ENCODE results near the gene VEZF1.
"Not testable (repeated sequence)": the region's sequence is repeated elsewhere in the genome, so short reads cannot be mapped to it uniquely, and the experiment has no call there.

Gene VEZF1

DNA sequence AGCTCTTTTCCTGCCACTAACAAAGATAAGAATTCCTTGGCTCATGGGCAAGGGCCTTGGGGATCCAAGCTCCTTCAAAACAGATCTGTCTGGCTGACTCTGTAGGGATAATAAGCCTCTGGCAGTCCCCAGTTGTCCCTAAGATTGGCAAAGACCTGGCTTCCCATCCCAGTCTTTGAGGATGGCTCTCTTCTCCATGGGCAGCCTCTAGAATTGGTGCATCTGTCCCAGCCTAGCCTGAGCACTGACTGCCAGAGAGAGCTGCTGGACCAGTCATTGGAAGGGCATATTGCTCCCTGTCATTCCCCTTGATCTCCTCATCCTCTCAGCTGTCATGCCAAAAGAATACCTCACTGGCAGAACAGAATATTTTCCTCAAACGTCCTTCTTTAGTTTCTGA lies 19.6 kb downstream of the VEZF1 start:
- no peak overlapping the region for H3K27ac ChIP-seq (ENCODE audit: low read length)
- H3K4me1 ChIP-seq (ENCODE audit: control insufficient read depth in 1 of 2, insufficient read depth in 2 of 2, low read length in 2 of 2) = no peaks in the 10 kb centered on the region
- H3K36me3 ChIP-seq (ENCODE audit: control insufficient read depth in 1 of 2, insufficient read depth in 2 of 2, low read length in 2 of 2) = peaks cover 5 to 15% of the 10 kb centered on the region in 2 donors
- no peaks in the 10 kb centered on the region for H3K27me3 ChIP-seq (ENCODE audit: low read depth, low read length)
- H3K9me3 ChIP-seq (ENCODE audit: control insufficient read depth in 1 of 2, low read length in 2 of 2) = no peaks in the 10 kb centered on the region
- H3K4me3 ChIP-seq (ENCODE audit: low read depth in 1 of 2, low read length in 2 of 2) = no peak overlapping the region

DNA sequence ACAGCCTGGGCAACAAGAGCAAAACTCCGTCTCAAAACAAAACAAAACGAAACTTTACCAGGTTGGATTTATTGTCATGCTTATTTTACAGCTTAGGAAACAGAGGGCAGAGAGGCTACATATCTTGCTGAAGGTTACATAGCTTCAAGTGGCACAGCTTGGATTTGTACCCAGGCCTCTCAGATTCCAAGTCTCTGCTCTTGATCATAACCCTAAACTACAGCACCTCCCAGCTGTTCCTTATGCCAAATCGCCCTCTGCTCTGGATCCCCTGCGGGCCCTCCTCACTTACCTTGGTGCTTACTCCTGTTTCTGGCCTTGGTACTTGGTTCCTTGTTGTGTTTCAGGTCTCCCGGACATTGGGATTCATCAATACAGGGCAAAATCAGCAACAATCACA lies 21.2 kb downstream of the VEZF1 start:
- Histone ChIP-seq H3K4me1 (ENCODE audit: control insufficient read depth in 1 of 2, insufficient read depth in 2 of 2, low read length in 2 of 2) (no peaks in the 10 kb centered on the region), H3K4me3 (ENCODE audit: low read depth in 1 of 2, low read length in 2 of 2) (no peak overlapping the region), H3K27me3 (ENCODE audit: low read depth, low read length) (no peaks in the 10 kb centered on the region), H3K36me3 (ENCODE audit: control insufficient read depth in 1 of 2, insufficient read depth in 2 of 2, low read length in 2 of 2) (peaks cover 0 to 2% of the 10 kb centered on the region in 2 donors), H3K27ac (ENCODE audit: low read length) (no peak overlapping the region), H3K9me3 (ENCODE audit: control insufficient read depth in 1 of 2, low read length in 2 of 2) (no peaks in the 10 kb centered on the region)

DNA sequence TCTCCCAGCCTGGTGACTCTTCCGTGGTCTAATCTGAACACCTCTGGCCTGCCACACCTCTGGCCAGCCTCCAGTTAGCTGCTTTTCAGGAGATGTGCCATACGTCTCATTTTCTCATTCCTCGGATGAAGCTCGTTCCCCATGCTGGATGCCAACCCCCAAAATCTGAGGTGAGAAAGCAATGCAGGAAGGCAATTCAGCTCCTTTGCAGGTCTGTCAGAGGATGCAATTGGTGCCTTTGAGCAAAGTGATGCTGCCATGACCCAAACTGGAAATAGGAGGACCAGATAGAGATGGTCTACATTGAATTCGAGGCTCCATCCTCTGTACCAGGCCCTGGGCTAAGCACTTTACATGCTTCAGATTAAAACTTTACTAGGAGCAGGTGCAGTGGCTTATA lies 21.8 kb downstream of the VEZF1 start:
- no peak overlapping the region for H3K27ac ChIP-seq (ENCODE audit: low read length)
- no peaks in the 10 kb centered on the region for H3K4me1 ChIP-seq (ENCODE audit: control insufficient read depth in 1 of 2, insufficient read depth in 2 of 2, low read length in 2 of 2)
- H3K36me3 ChIP-seq (ENCODE audit: control insufficient read depth in 1 of 2, insufficient read depth in 2 of 2, low read length in 2 of 2) = no peaks in the 10 kb centered on the region
- H3K4me3 ChIP-seq (ENCODE audit: low read depth in 1 of 2, low read length in 2 of 2) = no peak overlapping the region
- H3K27me3 ChIP-seq (ENCODE audit: low read depth, low read length) = no peaks in the 10 kb centered on the region
- H3K9me3 ChIP-seq (ENCODE audit: control insufficient read depth in 1 of 2, low read length in 2 of 2) = no peaks in the 10 kb centered on the region

DNA sequence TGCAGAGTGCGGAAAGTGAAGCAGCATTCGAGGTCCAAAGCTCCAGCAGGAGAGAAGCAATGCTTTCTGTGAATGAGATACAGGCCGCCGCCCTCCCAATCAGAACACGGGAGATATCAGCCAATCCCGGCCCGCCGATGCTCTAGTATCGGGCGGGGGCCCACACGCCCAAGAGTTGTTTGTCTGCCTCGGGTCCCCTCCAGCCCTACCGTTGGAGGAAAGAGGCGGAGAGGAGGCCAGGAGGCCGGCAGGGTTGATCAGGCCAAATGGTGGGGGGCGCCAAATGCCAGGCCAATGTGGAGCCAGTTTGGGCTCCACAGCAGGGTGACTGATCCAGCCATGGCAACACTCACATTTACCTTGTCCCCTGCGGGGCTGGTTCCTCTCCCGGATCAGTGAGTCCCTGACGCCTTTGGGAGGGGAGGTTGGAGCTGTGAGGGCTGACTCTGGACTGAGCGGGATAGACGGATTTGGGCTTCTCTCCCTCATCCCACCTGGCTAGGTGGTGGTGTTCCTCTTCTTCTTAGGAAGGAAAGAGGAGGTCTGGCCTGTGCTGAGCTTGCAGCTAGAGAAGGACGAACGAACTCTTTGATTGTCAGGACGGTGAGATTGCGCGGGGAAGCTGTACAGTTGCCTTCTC lies 22.4 kb downstream of the VEZF1 start:
- no peaks in the 10 kb centered on the region for H3K4me1 ChIP-seq (ENCODE audit: control insufficient read depth in 1 of 2, insufficient read depth in 2 of 2, low read length in 2 of 2)
- H3K9me3 ChIP-seq (ENCODE audit: control insufficient read depth in 1 of 2, low read length in 2 of 2) = no peaks in the 10 kb centered on the region
- H3K27me3 ChIP-seq (ENCODE audit: low read depth, low read length) = no peaks in the 10 kb centered on the region
- no peak overlapping the region for H3K27ac ChIP-seq (ENCODE audit: low read length)
- H3K36me3 ChIP-seq (ENCODE audit: control insufficient read depth in 1 of 2, insufficient read depth in 2 of 2, low read length in 2 of 2) = no peaks in the 10 kb centered on the region
- H3K4me3 ChIP-seq (ENCODE audit: low read depth in 1 of 2, low read length in 2 of 2) = no peak overlapping the region

DNA sequence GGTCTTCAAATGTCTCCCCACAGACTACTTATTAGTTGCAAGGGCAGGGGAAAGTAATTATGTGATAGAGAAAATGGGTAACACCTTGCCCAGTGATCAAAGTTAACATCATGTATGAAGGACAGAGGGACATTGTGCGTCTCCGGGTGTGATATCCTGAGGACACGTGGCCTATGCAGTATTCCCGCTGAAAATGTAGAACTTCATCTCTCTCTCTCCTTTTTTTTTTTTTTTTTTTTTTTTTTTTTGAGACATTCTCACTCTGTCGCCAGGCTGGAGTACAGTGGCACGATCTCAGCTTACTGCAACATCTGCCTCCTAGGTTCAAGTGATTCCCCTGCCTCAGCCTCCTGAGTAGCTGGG lies 24.9 kb downstream of the VEZF1 start:
- Histone ChIP-seq H3K27me3 (ENCODE audit: low read depth, low read length) (no peaks in the 10 kb centered on the region), H3K4me1 (ENCODE audit: control insufficient read depth in 1 of 2, insufficient read depth in 2 of 2, low read length in 2 of 2) (no peaks in the 10 kb centered on the region), H3K27ac (ENCODE audit: low read length) (no peak overlapping the region), H3K9me3 (ENCODE audit: control insufficient read depth in 1 of 2, low read length in 2 of 2) (no peaks in the 10 kb centered on the region), H3K36me3 (ENCODE audit: control insufficient read depth in 1 of 2, insufficient read depth in 2 of 2, low read length in 2 of 2) (no peaks in the 10 kb centered on the region), H3K4me3 (ENCODE audit: low read depth in 1 of 2, low read length in 2 of 2) (no peak overlapping the region)

DNA sequence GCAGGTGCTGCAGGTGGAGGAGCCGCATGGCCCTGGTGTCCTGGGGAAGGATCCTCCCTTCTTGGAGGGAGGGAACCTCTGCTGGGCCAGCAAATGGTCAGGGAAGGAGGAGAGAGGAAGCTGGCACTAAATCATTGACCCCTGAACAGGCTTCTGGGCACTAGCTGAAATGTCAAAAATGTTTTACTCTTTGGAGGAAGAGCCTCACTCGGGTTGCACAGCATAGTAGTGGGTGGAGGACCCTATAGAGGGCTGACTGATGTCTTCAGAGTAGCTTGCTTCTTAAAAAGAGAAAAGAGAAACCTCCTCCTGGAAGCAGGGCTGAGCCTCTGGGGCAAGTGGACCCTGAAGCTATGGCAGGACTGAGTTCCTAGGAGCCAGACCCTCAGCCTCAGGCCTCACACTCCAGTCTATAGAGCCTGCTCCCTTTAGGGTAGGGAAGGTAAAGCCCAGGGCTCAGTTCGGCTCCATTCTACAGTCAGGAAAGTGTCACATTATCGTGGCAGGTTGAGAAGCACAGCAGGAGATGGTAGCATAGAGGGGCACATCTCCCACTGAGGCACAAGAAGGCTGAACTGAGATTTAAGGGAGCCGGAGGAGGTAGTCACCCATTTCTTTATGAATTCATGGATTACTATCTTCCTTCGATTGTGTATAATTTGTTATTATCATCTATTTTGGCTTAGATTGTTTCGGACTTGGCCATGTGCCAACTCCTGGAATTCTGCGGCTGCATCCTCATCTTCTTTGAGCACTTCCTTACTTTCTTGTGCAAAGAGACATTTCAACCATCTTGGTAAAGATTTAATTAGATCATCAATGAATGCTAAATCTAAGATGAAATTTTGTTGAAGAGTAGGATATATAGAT lies 25.5 kb downstream of the VEZF1 start:
- H3K27me3 ChIP-seq (ENCODE audit: low read depth, low read length) = no peaks in the 10 kb centered on the region
- no peaks in the 10 kb centered on the region for H3K9me3 ChIP-seq (ENCODE audit: control insufficient read depth in 1 of 2, low read length in 2 of 2)
- H3K4me3 ChIP-seq (ENCODE audit: low read depth in 1 of 2, low read length in 2 of 2) = no peak overlapping the region
- H3K36me3 ChIP-seq (ENCODE audit: control insufficient read depth in 1 of 2, insufficient read depth in 2 of 2, low read length in 2 of 2) = no peaks in the 10 kb centered on the region
- H3K4me1 ChIP-seq (ENCODE audit: control insufficient read depth in 1 of 2, insufficient read depth in 2 of 2, low read length in 2 of 2) = no peaks in the 10 kb centered on the region
- no peak overlapping the region for H3K27ac ChIP-seq (ENCODE audit: low read length)

DNA sequence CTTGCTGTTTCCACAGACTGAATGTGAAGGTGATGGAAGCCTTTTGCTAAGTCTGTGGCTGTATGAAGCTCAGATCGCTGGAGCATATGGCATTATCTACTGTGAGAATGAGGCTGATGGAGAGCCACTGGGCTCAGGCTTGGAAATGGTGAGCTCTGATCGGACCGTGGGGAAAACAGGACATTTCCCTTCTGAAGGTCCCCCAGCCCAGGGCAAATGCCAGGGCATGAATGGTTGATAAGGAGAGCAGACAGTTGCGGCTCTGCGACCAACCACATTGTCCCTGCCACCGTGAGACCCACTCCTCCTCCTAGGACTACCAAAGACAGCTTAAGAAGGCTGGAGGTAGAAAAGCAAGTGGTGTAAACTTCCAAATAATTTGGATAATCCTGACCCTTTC lies 28.1 kb downstream of the VEZF1 start:
- H3K36me3 ChIP-seq (ENCODE audit: control insufficient read depth in 1 of 2, insufficient read depth in 2 of 2, low read length in 2 of 2) = no peaks in the 10 kb centered on the region
- no peak overlapping the region for H3K4me3 ChIP-seq (ENCODE audit: low read depth in 1 of 2, low read length in 2 of 2)
- peaks cover 0 to 10% of the 10 kb centered on the region in 2 donors for H3K4me1 ChIP-seq (ENCODE audit: control insufficient read depth in 1 of 2, insufficient read depth in 2 of 2, low read length in 2 of 2)
- H3K9me3 ChIP-seq (ENCODE audit: control insufficient read depth in 1 of 2, low read length in 2 of 2) = no peaks in the 10 kb centered on the region
- no peaks in the 10 kb centered on the region for H3K27me3 ChIP-seq (ENCODE audit: low read depth, low read length)
- H3K27ac ChIP-seq (ENCODE audit: low read length) = no peak overlapping the region

DNA sequence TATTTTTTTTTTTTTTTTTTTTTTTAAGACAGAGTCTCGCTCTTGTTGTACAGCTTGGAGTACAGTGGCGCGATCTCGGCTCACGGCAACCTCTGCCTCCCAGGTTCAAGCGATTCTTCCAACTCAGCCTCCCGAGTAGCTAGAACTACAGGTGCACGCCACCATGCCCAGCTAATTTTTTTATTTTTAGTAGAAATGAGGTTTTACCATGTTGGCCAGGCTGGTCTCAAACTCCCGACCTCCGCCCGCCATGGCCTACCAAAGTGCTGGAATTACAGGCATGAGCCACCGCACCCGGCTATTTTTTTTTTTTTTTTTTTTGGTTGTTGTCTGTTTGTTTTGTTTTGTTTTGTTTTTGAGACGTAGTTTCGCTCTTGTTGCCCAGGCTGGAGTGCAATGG lies 29.7 kb downstream of the VEZF1 start:
- H3K36me3 ChIP-seq (ENCODE audit: control insufficient read depth in 1 of 2, insufficient read depth in 2 of 2, low read length in 2 of 2); H3K27me3 ChIP-seq (ENCODE audit: low read depth, low read length); H3K9me3 ChIP-seq (ENCODE audit: control insufficient read depth in 1 of 2, low read length in 2 of 2); H3K27ac ChIP-seq (ENCODE audit: low read length); H3K4me3 ChIP-seq (ENCODE audit: low read depth in 1 of 2, low read length in 2 of 2): not testable (repeated sequence)
- peaks cover 8 to 18% of the 10 kb centered on the region in 2 donors for H3K4me1 ChIP-seq (ENCODE audit: control insufficient read depth in 1 of 2, insufficient read depth in 2 of 2, low read length in 2 of 2)

DNA sequence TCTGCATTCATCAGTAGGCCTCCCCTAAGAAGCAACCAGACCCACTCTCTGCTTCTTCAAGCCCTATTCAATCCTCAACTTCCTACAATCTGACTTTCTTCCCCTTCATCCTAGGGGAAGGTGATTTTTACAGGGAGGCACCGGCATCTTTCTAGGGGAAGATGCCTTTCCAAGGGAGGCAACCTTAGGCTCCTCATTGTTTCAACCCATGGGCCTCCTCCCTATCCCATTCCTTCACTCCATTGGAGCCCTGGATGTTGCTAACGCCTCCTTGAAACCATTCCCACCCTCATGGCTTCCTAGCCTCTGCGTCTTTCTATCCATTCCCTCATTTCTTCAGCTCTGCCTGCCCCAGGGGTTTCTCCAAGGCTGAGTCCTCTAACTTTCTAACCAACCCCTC lies 30.2 kb downstream of the VEZF1 start:
- H3K27ac ChIP-seq (ENCODE audit: low read length) = no peak overlapping the region
- H3K4me1 ChIP-seq (ENCODE audit: control insufficient read depth in 1 of 2, insufficient read depth in 2 of 2, low read length in 2 of 2) = peaks cover 13 to 23% of the 10 kb centered on the region in 2 donors
- no peak overlapping the region for H3K4me3 ChIP-seq (ENCODE audit: low read depth in 1 of 2, low read length in 2 of 2)
- H3K27me3 ChIP-seq (ENCODE audit: low read depth, low read length) = no peaks in the 10 kb centered on the region
- no peaks in the 10 kb centered on the region for H3K36me3 ChIP-seq (ENCODE audit: control insufficient read depth in 1 of 2, insufficient read depth in 2 of 2, low read length in 2 of 2)
- H3K9me3 ChIP-seq (ENCODE audit: control insufficient read depth in 1 of 2, low read length in 2 of 2) = no peaks in the 10 kb centered on the region

DNA sequence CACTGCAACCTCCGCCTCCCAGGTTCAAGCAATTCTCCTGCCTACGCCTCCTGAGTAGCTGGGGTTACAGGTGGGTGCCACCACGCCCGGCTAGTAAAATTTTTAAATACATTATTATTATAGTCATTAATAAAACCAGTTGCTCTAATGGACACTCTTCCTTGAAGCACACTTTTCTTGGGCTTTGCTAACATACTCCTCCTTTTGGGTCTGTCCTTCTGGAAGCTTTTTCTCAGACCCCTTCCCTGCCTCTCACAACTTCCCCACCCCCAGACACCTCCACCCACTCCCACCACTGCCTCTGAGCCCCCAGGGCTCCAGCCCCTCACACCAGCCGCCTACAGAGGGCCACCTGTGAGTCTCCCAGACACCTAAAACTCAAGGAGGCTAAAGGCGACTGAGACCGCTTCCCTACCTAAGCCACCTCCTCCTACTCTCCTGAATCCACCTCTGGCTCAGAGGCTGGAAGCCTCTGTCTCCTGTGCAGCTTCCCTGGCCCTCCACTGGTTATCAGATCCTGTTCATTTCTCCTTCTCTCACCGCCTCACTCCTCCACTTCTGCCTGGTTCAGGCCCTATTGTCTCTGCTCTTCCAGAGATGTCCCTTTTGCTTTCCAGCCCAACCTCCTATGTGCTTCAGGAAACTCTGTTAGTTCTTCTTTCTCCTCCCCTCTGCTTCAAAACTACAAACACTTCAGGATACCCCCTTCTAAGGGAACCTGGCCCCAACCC lies 30.8 kb downstream of the VEZF1 start:
- H3K4me1 ChIP-seq (ENCODE audit: control insufficient read depth in 1 of 2, insufficient read depth in 2 of 2, low read length in 2 of 2) = peaks cover 16 to 29% of the 10 kb centered on the region in 2 donors
- no peaks in the 10 kb centered on the region for H3K36me3 ChIP-seq (ENCODE audit: control insufficient read depth in 1 of 2, insufficient read depth in 2 of 2, low read length in 2 of 2)
- no peak overlapping the region for H3K27ac ChIP-seq (ENCODE audit: low read length)
- no peak overlapping the region for H3K4me3 ChIP-seq (ENCODE audit: low read depth in 1 of 2, low read length in 2 of 2)
- H3K9me3 ChIP-seq (ENCODE audit: control insufficient read depth in 1 of 2, low read length in 2 of 2) = no peaks in the 10 kb centered on the region
- H3K27me3 ChIP-seq (ENCODE audit: low read depth, low read length) = no peaks in the 10 kb centered on the region

DNA sequence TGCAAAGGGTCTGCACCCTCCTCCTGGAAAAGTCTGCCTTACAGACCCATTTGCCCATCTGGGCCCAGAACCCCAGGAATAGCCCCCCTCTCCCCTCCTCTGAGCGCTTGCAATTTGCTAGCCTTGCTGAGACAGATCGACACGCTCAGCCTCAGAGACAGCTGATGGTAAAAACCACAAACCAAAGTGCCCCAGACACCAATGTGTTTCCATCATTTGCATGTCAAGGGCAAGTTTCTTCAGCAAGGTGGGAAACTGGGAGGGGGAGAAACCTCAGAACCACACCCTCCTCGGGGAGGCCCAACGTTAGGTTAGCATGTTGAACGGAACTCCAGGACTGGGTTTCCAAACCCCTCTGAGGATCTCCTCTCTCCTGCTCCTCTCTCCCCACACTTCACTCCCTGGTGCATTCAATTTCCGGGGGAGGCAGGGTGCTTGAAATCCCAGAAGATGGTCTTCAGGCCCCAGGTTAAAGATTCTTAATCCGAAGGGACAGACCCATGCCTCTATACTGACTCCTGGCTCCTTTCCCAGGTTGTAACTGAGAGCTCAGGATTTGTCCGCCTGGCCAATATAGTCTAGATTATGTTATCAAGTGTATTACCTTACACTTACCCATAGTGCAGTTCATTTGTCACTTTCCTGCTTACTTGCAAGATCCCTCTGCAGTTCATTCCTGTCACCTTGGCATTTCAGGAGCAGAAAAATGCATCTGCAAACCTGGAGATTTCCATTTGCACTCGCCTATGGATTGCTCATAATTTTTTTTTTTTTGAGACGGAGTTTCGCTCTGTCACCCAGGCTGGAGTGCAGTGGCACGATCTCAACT lies 31.5 kb downstream of the VEZF1 start:
- Histone ChIP-seq H3K27me3 (ENCODE audit: low read depth, low read length) (no peaks in the 10 kb centered on the region), H3K27ac (ENCODE audit: low read length) (no peak overlapping the region), H3K4me1 (ENCODE audit: control insufficient read depth in 1 of 2, insufficient read depth in 2 of 2, low read length in 2 of 2) (peaks cover 16 to 34% of the 10 kb centered on the region in 2 donors), H3K9me3 (ENCODE audit: control insufficient read depth in 1 of 2, low read length in 2 of 2) (no peaks in the 10 kb centered on the region), H3K4me3 (ENCODE audit: low read depth in 1 of 2, low read length in 2 of 2) (peak overlapping the region in 1 of 2 donors; percentile 68), H3K36me3 (ENCODE audit: control insufficient read depth in 1 of 2, insufficient read depth in 2 of 2, low read length in 2 of 2) (no peaks in the 10 kb centered on the region)

Data from muscle layer of duodenum (tissue), 2 donors.